ENCODE data around the gene ALKBH2.

- TF ChIP-seq CTCF (IDR thresholded peaks at IDR 0.05; ENCODE audit: poor library complexity) (no peak), EZH2 (IDR thresholded peaks at IDR 0.05; ENCODE audit: borderline replicate concordance) (no peak), EZH2phosphoT487 (IDR thresholded peaks at IDR 0.05; ENCODE audit: low read depth, severe bottlenecking, unreplicated experiment) (no peak)
Observed at GRCh38 chr12:109100741-109101140, 7.5 kb upstream of the ALKBH2 start.
